Activated gamma-delta T cell treated with Interleukin-2 at 50 U/mL for 16 hours (primary cell): ENCODE results near the gene DST.
A peak's percentile ranks its signal among the peaks of the same experiment; 100 is the strongest.

Experiments
- DNase-seq: peaks from one replicate; pipeline ENCODE4 v3.0.0-alpha.2; 2020

Gene DST

DNA sequence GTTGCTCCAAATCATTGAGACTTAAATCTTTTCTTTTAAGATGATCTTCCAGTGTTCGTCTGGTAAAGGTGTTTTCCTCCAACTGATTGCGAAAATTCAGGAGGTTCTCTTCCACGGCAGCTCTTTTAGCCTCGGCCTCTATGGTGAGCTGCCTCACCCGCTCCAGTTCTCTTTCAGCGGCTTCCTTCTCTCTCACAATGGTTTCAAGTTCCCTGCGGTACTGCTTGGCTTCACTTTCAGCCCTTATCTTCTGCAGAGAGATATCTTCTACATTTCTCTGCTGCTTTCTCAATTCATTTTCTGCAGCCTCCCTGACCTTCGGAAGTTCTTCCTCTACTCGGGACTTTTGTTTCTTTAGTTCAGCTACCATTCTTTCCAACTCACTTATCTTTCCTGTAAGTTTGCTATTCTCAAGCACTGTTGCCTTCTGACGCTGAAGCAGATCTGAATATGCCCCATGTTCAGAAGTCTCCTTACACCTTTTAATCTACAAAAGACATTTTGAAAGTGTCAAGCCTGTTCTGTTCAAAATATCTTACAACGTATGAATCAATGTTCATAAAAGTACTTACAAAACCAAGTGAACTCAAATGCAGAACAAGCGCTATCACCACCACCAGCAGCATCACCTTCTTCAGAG, 22.3 kb downstream of the DST start:
- DNase-seq: no peak

GRCh38 chr6:56618050-56618449, 24.6 kb downstream of the DST start:
- DNase-seq: no peak

DNA sequence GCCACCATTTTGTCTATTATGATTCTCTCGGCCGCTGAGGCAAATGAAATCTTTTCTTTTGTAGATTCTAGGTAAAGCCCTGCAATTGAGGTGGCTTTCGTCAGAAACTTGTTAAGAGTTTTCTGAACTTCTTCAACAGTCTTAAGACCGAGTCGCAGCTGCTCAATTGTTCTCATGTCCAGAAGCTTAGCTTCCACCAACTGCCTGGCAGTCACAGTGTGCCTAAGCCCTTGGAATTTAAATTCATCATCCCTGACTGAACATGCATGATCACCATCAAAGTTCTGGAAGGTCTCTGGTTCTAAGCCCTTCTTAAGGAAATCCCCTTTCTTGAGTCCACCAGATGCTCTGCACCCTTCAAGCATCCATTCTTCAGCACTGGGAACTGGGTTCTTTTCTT, 25.7 kb downstream of the DST start:
- DNase-seq: no peak

GRCh38 chr6:56613247-56613851, 29.3 kb downstream of the DST start:
- no peak for DNase-seq

- DNase-seq: no peak
Measured at GRCh38 chr6:56608332-56608731, 34.4 kb downstream of the DST start.

GRCh38 chr6:56607111-56607752, 35.5 kb downstream of the DST start:
- no peak for DNase-seq

DNA sequence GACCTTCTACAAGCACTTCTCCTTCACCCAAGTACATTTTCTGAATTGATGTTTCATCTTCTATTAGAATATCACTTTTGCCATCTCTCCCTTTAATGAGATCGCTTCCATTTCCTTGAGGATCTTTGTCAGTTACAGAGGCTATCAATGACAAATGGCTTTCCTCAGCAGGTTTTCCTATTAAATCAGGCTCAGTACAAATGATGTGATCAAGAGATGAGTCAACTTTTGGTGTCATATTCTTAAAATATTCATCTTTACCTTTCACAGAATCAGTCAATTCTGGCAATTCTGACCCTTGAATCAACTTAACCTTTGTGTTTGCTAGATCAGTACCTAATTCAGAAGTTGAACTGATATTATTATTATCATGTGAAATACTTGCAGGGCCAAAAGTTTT, 37.3 kb downstream of the DST start:
- DNase-seq: no peak

- no peak for DNase-seq
Measured at GRCh38 chr6:56604186-56604585, 38.5 kb downstream of the DST start.

- no peak for DNase-seq
Measured at GRCh38 chr6:56601390-56601789, 41.3 kb downstream of the DST start.

- peak; percentile 8 for DNase-seq
Measured at GRCh38 chr6:56595490-56596122, 47.1 kb downstream of the DST start.

DNA sequence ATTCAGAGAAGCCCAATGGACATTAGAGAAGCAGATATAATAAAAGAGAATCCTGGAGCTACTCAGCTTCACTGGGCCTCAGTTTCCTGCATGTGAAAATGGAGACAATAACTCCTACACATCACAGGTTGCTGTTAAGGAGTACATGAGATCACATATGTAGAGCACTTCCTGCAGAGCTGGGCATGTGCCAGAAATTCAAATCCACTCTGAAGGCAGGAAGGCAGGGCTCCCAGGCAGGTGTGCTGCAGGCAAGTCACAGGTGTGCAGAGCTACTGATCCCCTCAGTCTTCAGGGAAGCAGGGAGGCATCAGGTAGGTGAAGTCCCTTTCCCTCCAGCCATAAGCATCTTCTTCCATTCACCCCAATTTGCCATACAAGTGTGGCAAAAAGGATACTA, 48.0 kb downstream of the DST start:
- no peak for DNase-seq

DNA sequence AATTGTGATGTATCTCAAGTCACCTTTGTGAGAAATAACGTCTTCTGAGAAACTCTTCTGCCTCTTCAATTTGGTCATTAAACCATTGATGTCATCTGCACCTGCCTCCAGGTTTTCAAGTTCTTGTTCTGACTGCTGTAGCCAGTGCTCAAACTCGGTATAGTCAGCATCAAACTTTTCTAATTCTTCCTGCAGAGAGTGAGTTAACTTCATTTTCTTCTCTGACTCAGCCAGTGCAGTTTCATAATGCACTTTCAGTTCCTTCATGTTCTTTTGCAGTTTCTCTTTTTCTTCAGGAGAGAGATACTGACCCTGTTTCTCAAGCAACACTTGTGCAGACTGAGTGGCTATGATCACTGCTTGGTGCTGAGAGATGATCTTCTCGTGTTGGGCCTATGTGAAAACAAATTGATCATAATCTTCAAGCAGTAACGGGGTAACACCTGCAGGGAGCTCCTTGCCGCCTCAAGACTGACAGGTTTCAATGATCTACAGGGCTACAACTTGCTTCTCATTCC, 48.8 kb downstream of the DST start:
- no peak for DNase-seq

DNA sequence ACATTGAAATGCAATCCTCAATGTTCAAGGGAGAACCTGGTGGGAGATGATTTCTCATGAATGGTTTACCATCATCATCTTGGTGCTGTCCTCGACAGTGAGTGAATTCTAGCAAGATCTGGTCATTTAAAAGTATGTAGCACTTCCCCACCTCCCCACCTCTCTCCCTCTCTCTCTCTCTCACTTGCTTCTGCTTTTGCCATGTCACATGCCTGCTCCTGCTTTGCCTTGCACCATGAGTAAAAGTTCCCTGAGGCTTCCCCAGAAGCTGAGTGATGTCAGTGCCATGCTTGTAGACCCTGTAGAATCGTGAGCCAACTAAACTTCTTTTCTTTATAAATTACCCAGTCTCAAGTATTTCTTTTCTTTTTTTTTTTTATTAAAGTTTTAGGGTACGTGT, 60.5 kb downstream of the DST start:
- no peak for DNase-seq

DNA sequence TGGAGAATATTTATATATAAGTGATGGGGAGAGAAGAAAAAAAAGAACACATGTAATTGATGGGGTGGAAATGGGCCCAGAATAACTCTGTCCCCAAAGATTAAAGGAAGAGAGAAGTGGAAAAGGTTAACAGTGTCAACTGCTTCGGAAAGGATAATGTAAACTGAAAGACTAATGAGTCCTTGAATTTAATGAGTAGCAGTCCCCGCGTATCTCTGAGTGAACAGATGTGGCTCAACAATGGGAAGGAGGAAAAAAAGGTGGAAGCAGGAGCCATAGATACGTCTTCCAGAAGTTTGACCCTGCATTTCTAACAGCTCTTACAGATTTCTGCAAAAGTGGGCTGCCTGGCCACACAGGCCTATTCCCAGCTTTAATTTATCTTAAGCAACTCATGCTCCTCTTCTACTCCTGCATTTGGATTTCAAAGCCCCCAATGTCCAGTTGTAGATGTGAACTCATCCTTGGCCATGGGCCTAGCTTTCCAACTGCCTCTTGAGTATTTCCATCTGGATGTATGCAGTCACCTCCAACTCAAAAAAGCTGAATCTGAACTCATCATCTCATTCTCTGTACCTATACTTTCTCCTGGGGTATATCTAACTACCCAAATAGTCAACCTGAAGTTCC, 61.3 kb downstream of the DST start:
- DNase-seq: no peak

GRCh38 chr6:56580271-56580670, 62.4 kb downstream of the DST start:
- no peak for DNase-seq

DNA sequence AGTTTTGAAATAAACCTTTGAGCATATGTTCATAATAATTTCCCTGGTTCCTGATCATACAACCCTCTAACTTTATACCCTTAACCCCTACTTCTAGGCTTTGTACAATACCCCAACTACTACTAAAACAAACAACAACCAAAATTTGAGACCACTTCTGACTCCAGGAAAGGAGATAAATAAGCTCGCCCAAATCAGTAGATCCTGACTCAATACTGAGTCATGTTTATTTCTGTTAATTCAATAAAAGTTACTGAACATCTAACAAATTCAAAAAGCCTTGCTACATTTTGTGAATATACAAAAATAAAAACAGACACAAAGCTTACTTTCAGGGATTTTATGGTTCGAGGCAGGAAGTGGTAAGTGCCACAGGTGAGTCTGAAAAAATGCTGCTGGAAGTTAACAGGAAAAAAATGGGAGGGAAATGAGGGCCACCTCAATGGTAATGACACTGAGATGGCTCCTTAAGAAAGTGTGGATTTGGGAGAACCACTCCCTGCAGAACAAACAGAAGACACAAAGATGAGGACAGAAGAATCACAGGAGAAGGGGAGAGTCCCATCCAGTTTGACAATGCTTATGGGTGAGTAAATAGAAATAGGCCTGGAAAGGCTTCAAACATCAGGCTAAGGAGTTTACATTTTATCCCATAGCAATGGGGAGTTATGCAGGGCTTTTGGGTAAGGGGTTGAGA, 63.4 kb downstream of the DST start:
- DNase-seq: no peak

GRCh38 chr6:56575736-56576135, 67.0 kb downstream of the DST start:
- no peak for DNase-seq

- DNase-seq: no peak
Measured at GRCh38 chr6:56574292-56574691, 68.4 kb downstream of the DST start.

- no peak for DNase-seq
Measured at GRCh38 chr6:56573624-56574023, 69.1 kb downstream of the DST start.

DNA sequence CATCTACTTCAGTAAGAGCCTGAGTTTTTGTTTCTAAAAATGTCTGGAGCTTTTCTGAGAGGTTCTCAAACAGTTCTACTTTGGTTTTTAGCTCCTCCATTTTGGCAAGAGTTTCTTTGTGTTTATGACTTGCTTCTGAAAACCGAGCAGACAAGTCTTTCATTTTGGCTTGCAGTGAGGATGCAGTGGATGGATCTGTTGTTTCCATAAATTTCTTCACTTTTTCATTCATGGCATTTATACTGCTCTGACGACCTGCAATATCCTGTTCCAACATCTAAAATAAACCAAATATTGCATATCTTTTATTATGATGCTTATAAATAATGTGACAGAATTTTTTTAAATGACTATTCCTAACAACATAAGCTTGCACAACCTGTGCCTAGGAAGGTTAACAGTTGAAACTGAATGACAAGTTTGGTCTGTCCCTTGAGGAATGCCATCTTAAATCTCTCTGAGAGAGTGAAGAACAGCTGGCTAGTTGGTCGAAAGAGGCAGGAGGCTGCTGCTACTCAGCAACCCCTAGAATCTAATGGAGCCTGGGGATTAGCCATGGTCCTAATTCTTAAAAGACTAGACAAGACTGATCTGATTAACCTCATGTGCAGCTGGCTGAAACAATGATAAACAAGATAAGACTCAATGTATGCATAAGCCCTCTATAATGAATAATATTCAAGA, 69.8 kb downstream of the DST start:
- no peak for DNase-seq

- no peak for DNase-seq
Measured at GRCh38 chr6:56571605-56572004, 71.1 kb downstream of the DST start.
